ENCODE results near the gene SNX13. TPM values are rescaled to one million over a fixed set of nuclear protein-coding genes. Genes with fewer than 3 reads are reported as not detected.

The SNX13 gene
- total RNA-seq, 6 experiments from 2014 or later = 29.0 to 33.1 (median 30.3) TPM

DNA sequence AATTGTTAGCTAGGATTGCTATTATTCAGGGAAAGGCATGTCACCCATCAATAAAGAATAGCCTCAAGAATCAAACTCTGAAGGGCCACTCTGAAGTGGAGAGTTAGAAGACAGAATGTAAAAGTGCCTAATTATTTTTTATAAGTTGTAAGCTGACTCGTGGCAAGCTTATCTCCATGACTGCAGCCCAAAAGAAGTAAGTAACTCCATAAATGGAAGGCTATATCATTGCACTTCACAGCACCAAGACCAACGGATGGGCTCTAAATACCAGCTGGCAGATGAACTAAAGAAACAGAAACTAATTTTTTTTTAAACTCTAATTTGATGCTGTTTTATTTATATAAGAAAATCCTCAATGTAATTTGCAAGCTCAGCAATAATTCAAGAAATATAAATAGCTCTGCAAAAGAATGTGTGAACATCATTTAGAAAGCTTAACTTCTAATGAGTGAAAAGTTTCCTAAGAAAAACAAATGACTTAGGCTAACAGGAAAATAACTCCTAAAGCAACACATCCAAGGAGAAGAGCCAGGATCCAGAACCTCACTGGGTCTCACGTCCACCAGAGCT lies 165.5 kb downstream of the SNX13 start:
- Mint-ChIP-seq H3K27ac (peak overlapping the region; percentile 24), H3K9me3 (no peaks in the 10 kb centered on the region), H3K27me3 (ENCODE audit: insufficient read depth) (no peaks in the 10 kb centered on the region; the same call in 1 of the 2 replicates), H3K4me3 (no peak overlapping the region), H3K4me1 (ENCODE audit: low read depth) (peaks cover 33% of the 10 kb centered on the region), H3K36me3 (ENCODE audit: low read depth) (no peaks in the 10 kb centered on the region)
- TF ChIP-seq, protein P1, sequence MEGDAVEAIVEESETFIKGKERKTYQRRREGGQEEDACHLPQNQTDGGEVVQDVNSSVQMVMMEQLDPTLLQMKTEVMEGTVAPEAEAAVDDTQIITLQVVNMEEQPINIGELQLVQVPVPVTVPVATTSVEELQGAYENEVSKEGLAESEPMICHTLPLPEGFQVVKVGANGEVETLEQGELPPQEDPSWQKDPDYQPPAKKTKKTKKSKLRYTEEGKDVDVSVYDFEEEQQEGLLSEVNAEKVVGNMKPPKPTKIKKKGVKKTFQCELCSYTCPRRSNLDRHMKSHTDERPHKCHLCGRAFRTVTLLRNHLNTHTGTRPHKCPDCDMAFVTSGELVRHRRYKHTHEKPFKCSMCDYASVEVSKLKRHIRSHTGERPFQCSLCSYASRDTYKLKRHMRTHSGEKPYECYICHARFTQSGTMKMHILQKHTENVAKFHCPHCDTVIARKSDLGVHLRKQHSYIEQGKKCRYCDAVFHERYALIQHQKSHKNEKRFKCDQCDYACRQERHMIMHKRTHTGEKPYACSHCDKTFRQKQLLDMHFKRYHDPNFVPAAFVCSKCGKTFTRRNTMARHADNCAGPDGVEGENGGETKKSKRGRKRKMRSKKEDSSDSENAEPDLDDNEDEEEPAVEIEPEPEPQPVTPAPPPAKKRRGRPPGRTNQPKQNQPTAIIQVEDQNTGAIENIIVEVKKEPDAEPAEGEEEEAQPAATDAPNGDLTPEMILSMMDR (IDR thresholded peaks at IDR 0.05) = no peak
- no peak for DNase-seq

DNA sequence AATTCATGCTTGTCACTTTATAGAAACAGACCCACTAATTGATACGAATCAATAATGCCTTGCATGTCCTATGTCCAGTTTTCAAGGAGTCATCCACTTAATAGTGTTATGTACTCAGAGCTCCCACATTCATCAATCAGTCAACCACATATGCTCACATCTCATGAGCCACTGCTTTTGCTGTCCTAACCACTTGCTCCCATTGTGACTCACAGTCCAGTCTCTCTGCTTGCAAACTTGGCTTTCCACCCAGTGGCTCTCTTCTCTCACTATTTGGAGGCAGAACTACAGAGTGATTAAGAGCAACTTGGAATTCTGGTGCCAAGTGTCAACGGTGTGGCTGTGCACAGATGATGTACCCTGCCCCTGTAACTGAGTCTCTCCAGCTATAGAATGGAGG lies 166.0 kb downstream of the SNX13 start:
- Mint-ChIP-seq H3K4me1 (ENCODE audit: low read depth) (peaks cover 33% of the 10 kb centered on the region), H3K27ac (peak overlapping the region; percentile 24), H3K4me3 (no peak overlapping the region; the same call in 1 of the 2 replicates), H3K9me3 (no peaks in the 10 kb centered on the region), H3K36me3 (ENCODE audit: low read depth) (no peaks in the 10 kb centered on the region), H3K27me3 (ENCODE audit: insufficient read depth) (no peaks in the 10 kb centered on the region; the same call in 1 of the 2 replicates)
- TF ChIP-seq, protein P1 (IDR thresholded peaks at IDR 0.05) = no peak
- peak; percentile 83 for DNase-seq

DNA sequence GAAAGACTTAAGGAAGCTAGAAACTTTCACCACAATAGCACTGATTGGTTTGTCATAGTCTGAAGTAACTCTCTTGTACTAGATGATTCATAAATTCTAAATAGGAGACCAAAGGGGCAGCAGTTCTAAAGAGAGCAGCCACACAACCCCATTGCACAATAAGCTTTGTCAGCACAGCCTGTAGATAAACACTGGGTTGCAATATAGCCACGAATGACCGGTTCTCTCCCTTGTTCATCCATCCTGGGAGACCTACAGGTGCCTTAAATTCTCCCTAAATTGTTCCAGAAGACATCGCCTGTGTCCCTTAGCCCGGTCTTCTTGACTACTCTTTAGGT lies 167.0 kb downstream of the SNX13 start:
- peak; percentile 87 for DNase-seq
- peaks cover 33% of the 10 kb centered on the region for H3K4me1 Mint-ChIP-seq (ENCODE audit: low read depth)
- no peak overlapping the region for H3K4me3 Mint-ChIP-seq
- no peaks in the 10 kb centered on the region; the same call in 1 of the 2 replicates for H3K27me3 Mint-ChIP-seq (ENCODE audit: insufficient read depth)
- no peak overlapping the region for H3K27ac Mint-ChIP-seq
- no peaks in the 10 kb centered on the region for H3K36me3 Mint-ChIP-seq (ENCODE audit: low read depth)
- no peaks in the 10 kb centered on the region for H3K9me3 Mint-ChIP-seq
- TF ChIP-seq, protein P1 (IDR thresholded peaks at IDR 0.05) = no peak

DNA sequence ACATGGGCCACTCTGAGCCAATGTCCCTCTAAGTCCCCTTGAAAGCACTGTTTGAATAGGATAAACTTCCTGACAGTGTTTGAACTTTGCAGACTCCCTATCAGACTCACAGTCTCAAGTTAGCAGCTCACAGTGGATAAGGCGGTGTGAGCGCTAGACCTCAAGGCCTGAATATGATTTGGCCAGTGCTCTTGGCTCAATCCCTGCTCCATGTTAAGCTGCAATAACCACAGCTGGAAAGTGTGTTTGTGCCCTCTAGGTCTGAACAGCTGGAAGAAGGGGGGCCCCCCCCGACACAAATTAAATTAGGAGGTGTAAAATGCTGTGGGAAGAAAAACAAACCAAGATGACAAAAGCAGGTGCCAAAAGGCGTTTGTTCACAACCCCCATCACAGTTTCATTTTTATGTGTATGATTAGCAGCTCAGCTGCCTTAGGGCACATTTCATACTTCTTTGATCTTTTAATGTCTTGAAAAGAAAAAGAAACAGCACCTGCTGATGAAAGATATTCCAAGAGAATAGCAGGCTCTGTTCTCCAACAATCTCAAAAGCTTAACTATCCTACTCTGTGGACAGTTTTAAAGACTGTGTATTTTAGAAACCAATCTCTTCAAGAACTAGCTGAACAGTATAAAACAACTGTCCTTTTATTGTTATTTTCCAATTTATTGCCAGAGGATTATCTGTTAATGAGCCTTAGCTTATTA lies 167.6 kb downstream of the SNX13 start:
- no peak overlapping the region for H3K27ac Mint-ChIP-seq
- H3K9me3 Mint-ChIP-seq = no peaks in the 10 kb centered on the region
- no peak overlapping the region for H3K4me3 Mint-ChIP-seq
- no peak for DNase-seq
- no peaks in the 10 kb centered on the region; the same call in 1 of the 2 replicates for H3K27me3 Mint-ChIP-seq (ENCODE audit: insufficient read depth)
- no peaks in the 10 kb centered on the region for H3K36me3 Mint-ChIP-seq (ENCODE audit: low read depth)
- TF ChIP-seq, protein P1 (IDR thresholded peaks at IDR 0.05) = no peak
- H3K4me1 Mint-ChIP-seq (ENCODE audit: low read depth) = peaks cover 33% of the 10 kb centered on the region

DNA sequence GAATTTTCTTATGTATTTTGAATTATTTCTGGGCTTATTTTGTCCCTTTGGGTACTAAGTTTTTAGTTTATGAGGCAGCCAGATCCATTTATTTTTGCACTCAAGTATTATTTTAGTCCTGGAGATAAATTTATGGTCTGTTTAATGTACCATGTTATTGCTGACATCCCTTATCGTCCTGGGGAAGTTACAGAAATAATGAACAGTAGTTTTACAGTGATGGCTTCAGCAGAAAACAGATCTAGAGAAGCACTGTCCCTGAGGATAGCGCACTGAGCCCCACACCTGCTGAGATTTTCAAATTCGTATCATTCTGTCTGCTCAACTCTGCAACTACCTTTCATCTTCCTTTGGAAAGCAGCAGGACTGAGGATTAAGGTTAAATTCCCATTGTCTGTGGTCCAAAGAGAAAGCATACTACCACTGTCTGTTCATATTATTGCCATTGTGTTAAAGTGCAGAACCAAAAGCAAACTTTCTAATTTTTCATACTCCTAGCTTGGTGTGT lies 168.3 kb downstream of the SNX13 start:
- Mint-ChIP-seq H3K9me3 (no peaks in the 10 kb centered on the region), H3K27ac (no peak overlapping the region), H3K4me3 (no peak overlapping the region), H3K4me1 (ENCODE audit: low read depth) (peaks cover 33% of the 10 kb centered on the region), H3K27me3 (ENCODE audit: insufficient read depth) (no peaks in the 10 kb centered on the region; the same call in 1 of the 2 replicates), H3K36me3 (ENCODE audit: low read depth) (no peaks in the 10 kb centered on the region)
- no peak for DNase-seq
- TF ChIP-seq, protein P1 (IDR thresholded peaks at IDR 0.05) = no peak

Data from HFFc6 (cell line).